ENCODE data around the gene DIP2B. TPM values are rescaled to one million over a fixed set of nuclear protein-coding genes. Genes with fewer than 3 reads are reported as not detected.

The DIP2B gene
- total RNA-seq, 1 experiment from 2014 or later: 26.1 TPM

- no peaks in the 10 kb centered on the region; the same call in 1 of the 2 replicates for H3K9me3 Mint-ChIP-seq
- H3K27ac Mint-ChIP-seq: no peak overlapping the region
- TF ChIP-seq ZNF317 (CRISPR knock-in tag; IDR thresholded peaks at IDR 0.05; ENCODE audit: borderline replicate concordance, low read depth) (no peak), GTF2I (CRISPR knock-in tag; conservative IDR thresholded peaks at IDR 0.05) (no peak), NR1H2 (CRISPR knock-in tag; IDR thresholded peaks at IDR 0.05) (no peak), STAT6 (CRISPR knock-in tag; conservative IDR thresholded peaks at IDR 0.05; ENCODE audit: low read depth) (no peak), TEAD4 (CRISPR knock-in tag; IDR thresholded peaks at IDR 0.05) (no peak), ZBTB43 (CRISPR knock-in tag; IDR thresholded peaks at IDR 0.05) (no peak), MXD4 (CRISPR knock-in tag; IDR thresholded peaks at IDR 0.05; ENCODE audit: borderline replicate concordance) (no peak), USF1 (CRISPR knock-in tag; IDR thresholded peaks at IDR 0.05) (no peak), GRHL2 (CRISPR knock-in tag; IDR thresholded peaks at IDR 0.05; ENCODE audit: insufficient replicate concordance, severe bottlenecking) (no peak), PRDM15 (CRISPR knock-in tag; IDR thresholded peaks at IDR 0.05) (no peak), RELA (CRISPR knock-in tag; IDR thresholded peaks at IDR 0.05; ENCODE audit: borderline replicate concordance) (no peak), CTCF (IDR thresholded peaks at IDR 0.05) (no peak), FOXK1 (CRISPR knock-in tag; IDR thresholded peaks at IDR 0.05) (no peak)
- TF ChIP-seq, protein P1, sequence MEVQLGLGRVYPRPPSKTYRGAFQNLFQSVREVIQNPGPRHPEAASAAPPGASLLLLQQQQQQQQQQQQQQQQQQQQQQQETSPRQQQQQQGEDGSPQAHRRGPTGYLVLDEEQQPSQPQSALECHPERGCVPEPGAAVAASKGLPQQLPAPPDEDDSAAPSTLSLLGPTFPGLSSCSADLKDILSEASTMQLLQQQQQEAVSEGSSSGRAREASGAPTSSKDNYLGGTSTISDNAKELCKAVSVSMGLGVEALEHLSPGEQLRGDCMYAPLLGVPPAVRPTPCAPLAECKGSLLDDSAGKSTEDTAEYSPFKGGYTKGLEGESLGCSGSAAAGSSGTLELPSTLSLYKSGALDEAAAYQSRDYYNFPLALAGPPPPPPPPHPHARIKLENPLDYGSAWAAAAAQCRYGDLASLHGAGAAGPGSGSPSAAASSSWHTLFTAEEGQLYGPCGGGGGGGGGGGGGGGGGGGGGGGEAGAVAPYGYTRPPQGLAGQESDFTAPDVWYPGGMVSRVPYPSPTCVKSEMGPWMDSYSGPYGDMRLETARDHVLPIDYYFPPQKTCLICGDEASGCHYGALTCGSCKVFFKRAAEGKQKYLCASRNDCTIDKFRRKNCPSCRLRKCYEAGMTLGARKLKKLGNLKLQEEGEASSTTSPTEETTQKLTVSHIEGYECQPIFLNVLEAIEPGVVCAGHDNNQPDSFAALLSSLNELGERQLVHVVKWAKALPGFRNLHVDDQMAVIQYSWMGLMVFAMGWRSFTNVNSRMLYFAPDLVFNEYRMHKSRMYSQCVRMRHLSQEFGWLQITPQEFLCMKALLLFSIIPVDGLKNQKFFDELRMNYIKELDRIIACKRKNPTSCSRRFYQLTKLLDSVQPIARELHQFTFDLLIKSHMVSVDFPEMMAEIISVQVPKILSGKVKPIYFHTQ (CRISPR knock-in tag; IDR thresholded peaks at IDR 0.05): no peak
- H3K4me1 Mint-ChIP-seq: peaks cover 15% of the 10 kb centered on the region
- H3K27me3 Mint-ChIP-seq (ENCODE audit: low read depth): no peaks in the 10 kb centered on the region
- H3K4me3 Mint-ChIP-seq: no peak overlapping the region
- POLR2A ChIA-PET: no interaction called here
- no peak for DNase-seq (ENCODE audit: low spot score)
- no peak for ATAC-seq
- H3K36me3 Mint-ChIP-seq: no peaks in the 10 kb centered on the region
- CTCF ChIA-PET: no interaction called here
Measured at GRCh38 chr12:50564948-50565297, 60.1 kb downstream of the DIP2B start.
